Vein endothelial cell (primary cell): ENCODE measurements around the gene HOXA10. TPM values are rescaled to one million over a fixed set of nuclear protein-coding genes. Genes with fewer than 3 reads are reported as not detected.

Experiments
- small RNA-seq: library from RNA; depleted of rRNA; stranded (forward); fragments of <200 nt; gene quantifications from one replicate; pipeline ENCODE3, GENCODE V24; 2012
- total RNA-seq: library from RNA; depleted of rRNA; stranded (reverse); fragments of >200 nt; gene quantifications from 2 replicates; pipeline ENCODE4 v1.2.3, GENCODE V29; 2012

Gene HOXA10
- total RNA-seq, result 6.2 and 7.5 TPM in 2 replicates

GRCh38 chr7:27173956-27174873, at the start of gene HOXA10:
TSS of gene HOXA10 (minus strand) at chr7:27174320. CDS start at chr7:27174306, 14 bp downstream.

GRCh38 chr7:27199849-27200760, 26.0 kb upstream of the HOXA10 start, which contains the start of gene HOXA13:
TSS of gene HOXA13 (minus strand) at chr7:27200091. CDS start at chr7:27200077, 14 bp downstream.

GRCh38 chr7:27185013-27185853, 11.1 kb upstream of the HOXA10 start, which contains the start of gene HOXA11:
TSS of gene HOXA11 (minus strand) at chr7:27185232. CDS start at chr7:27185144, 88 bp downstream.

GRCh38 chr7:27165089-27165995, 8.8 kb downstream of the HOXA10 start, which contains the start of gene HOXA9:
TSS of gene HOXA9 (minus strand) at chr7:27165537. CDS start at chr7:27165457, 80 bp downstream.

GRCh38 chr7:27156508-27156898, 17.6 kb downstream of the HOXA10 start, which contains the start of gene HOXA7:
TSS of gene HOXA7 (minus strand) at chr7:27156675. CDS start at chr7:27156545, 130 bp downstream.

GRCh38 chr7:27151931-27152815, 21.9 kb downstream of the HOXA10 start, which contains the start of gene HOXA3:
TSS of gene HOXA3 (minus strand) at chr7:27152583. CDS start at chr7:27110640, 41,943 bp downstream.

GRCh38 chr7:27147199-27148030, 26.7 kb downstream of the HOXA10 start, which contains the start of gene HOXA6:
TSS of gene HOXA6 (minus strand) at chr7:27147774. CDS start at chr7:27147749, 25 bp downstream.

GRCh38 chr7:27143023-27143949, 30.8 kb downstream of the HOXA10 start, which contains the start of gene HOXA5:
TSS of gene HOXA5 (minus strand) at chr7:27143681. CDS start at chr7:27143607, 74 bp downstream.

GRCh38 chr7:27130540-27131389, 43.4 kb downstream of the HOXA10 start, which contains the start of gene HOXA4:
TSS of gene HOXA4 (minus strand) at chr7:27130757. CDS start at chr7:27130733, 24 bp downstream.

Small RNAs within 50 kb of the gene (small RNA-seq; reads per million reads assigned to genes)
- gene AC004080.5, result not detected
- not detected for gene RF02140
- not detected for gene RF02141

Other genes starting within 250 kb of the HOXA10 start
- gene HOXA1, start 78.3 kb downstream of the HOXA10 start, total RNA-seq, result 0.96 and 1.6 TPM in 2 replicates
- gene HOXA2, start 71.6 kb downstream of the HOXA10 start, total RNA-seq, result 1.1 and 1.3 TPM in 2 replicates
- gene HOXA4, start 43.6 kb downstream of the HOXA10 start, total RNA-seq, result 1.4 and 1.6 TPM in 2 replicates
- 5.9 and 13.6 TPM in 2 replicates for gene HOXA5, start 30.6 kb downstream of the HOXA10 start, total RNA-seq
- 4.0 and 4.6 TPM in 2 replicates for gene HOXA6, start 26.5 kb downstream of the HOXA10 start, total RNA-seq
- gene HOXA3, start 21.7 kb downstream of the HOXA10 start, total RNA-seq, result 1.1 and 6.5 TPM in 2 replicates
- gene HOXA7, start 17.6 kb downstream of the HOXA10 start, total RNA-seq, result 5.1 and 5.6 TPM in 2 replicates
- 10.8 and 18.2 TPM in 2 replicates for gene HOXA9, start 8.8 kb downstream of the HOXA10 start, total RNA-seq
- 1.1 and 2.9 TPM in 2 replicates for gene HOXA11, start 10.9 kb upstream of the HOXA10 start, total RNA-seq
- gene HOXA13, start 25.8 kb upstream of the HOXA10 start, total RNA-seq, result not detected in 2 replicates
- gene EVX1, start 68.5 kb upstream of the HOXA10 start, total RNA-seq, result not detected in 2 replicates